ENCODE measurements around the gene ZSWIM6. TPM values are rescaled to one million over a fixed set of nuclear protein-coding genes. Genes with fewer than 3 reads are reported as not detected.

Gene ZSWIM6
- total and polyA plus RNA-seq, 12 donors: 2.1 to 10.3 (median 6.7) TPM

DNA sequence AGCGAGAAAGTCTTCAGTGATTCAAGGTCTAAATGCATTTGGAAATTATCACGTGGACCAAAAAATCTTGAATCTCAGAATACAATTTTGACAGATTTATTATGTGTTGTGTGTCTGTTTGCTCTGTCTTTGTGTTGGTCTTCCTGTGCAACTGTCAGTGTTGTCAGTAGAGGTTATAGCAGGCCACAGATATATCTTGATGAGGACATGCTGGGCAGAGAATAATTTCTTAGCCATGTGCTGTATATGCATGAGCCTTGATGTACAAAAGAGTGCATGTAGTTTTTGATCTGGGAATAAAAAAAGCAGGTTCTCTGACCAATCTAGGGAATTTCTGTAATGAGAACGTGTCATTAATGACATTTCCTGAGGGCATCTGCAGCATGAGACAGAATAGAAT, 57.6 kb downstream of the ZSWIM6 start:
- no peaks in the 10 kb centered on the region for H3K27me3 ChIP-seq
- intact Hi-C loops (cut with DNase I): loop anchor here in 1 of 10 donors (10.0 kb wide), 1 partner anchor 45 kb away; no protein-coding TSS in a partner anchor
- H3K27ac ChIP-seq: no peak overlapping the region
- no peaks in the 10 kb centered on the region for H3K36me3 ChIP-seq
- H3K4me3 ChIP-seq: no peak overlapping the region
- 57 to 82% methylated on average over 3 of the region's 3 CpGs for WGBS, 2 donors
- DNase-seq: no peak
- ATAC-seq: no peak
- TF ChIP-seq, protein P1, sequence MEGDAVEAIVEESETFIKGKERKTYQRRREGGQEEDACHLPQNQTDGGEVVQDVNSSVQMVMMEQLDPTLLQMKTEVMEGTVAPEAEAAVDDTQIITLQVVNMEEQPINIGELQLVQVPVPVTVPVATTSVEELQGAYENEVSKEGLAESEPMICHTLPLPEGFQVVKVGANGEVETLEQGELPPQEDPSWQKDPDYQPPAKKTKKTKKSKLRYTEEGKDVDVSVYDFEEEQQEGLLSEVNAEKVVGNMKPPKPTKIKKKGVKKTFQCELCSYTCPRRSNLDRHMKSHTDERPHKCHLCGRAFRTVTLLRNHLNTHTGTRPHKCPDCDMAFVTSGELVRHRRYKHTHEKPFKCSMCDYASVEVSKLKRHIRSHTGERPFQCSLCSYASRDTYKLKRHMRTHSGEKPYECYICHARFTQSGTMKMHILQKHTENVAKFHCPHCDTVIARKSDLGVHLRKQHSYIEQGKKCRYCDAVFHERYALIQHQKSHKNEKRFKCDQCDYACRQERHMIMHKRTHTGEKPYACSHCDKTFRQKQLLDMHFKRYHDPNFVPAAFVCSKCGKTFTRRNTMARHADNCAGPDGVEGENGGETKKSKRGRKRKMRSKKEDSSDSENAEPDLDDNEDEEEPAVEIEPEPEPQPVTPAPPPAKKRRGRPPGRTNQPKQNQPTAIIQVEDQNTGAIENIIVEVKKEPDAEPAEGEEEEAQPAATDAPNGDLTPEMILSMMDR (IDR thresholded peaks at IDR 0.05): no peak
- no peaks in the 10 kb centered on the region for H3K9me3 ChIP-seq
- H3K4me1 ChIP-seq: peaks cover 0 to 23% (median 16%) of the 10 kb centered on the region in 9 donors

DNA sequence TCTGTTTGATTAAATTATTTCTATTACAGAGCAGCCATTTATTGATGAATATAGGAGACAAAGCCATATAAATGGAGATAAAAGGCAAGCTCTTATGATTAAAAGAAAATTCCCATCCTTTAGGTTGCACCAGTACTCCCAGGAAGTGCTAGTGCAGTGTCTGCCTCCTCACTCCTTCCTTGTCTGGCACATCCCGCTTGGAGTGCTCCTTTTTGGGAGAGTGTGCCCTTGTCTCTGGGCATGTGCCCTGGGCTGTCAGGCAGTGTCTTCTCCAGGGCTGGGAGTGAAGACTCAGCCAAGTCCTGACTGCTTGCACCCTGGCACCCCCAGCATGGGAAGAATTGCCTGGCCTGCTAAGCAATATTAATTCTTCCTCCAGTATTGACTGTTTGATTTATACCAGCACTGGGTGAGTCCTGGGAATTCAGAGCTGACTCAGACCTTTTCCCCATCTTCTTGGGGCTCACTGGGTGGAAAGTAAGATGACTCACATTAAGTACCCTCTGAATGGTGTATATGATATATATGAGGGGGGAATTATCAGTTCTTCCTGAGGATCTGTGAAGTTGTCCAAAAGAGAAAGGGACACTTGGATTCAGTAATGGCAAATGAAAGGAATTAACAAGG, 62.1 kb downstream of the ZSWIM6 start:
- ATAC-seq (peak in 2 of 8 donors; percentile 37 to 59), DNase-seq (no peak)
- H3K4me3 ChIP-seq: no peak overlapping the region
- H3K9me3 ChIP-seq: no peaks in the 10 kb centered on the region
- H3K36me3 ChIP-seq: no peaks in the 10 kb centered on the region
- 79 to 89% methylated on average over 1 of the region's 1 CpG for WGBS, 2 donors
- intact Hi-C loops (cut with DNase I): loop anchor here in 1 of 10 donors (10.0 kb wide), 1 partner anchor 49 kb away; no protein-coding TSS in a partner anchor
- H3K4me1 ChIP-seq: peaks cover 0 to 17% (median 7%) of the 10 kb centered on the region in 9 donors
- TF ChIP-seq, protein P1 (IDR thresholded peaks at IDR 0.05): no peak
- no peak overlapping the region for H3K27ac ChIP-seq
- H3K27me3 ChIP-seq: no peaks in the 10 kb centered on the region

GRCh38 chr5:61394793-61395192, 62.7 kb downstream of the ZSWIM6 start:
- no peak overlapping the region for H3K27ac ChIP-seq
- H3K9me3 ChIP-seq: no peaks in the 10 kb centered on the region
- ATAC-seq (no peak), DNase-seq (no peak)
- H3K4me1 ChIP-seq: peaks cover 0 to 18% (median 2%) of the 10 kb centered on the region in 9 donors
- WGBS, 2 donors: 86 to 92% methylated on average over 2 of the region's 2 CpGs
- TF ChIP-seq, protein P1 (IDR thresholded peaks at IDR 0.05): no peak
- H3K4me3 ChIP-seq: no peak overlapping the region
- H3K27me3 ChIP-seq: no peaks in the 10 kb centered on the region
- intact Hi-C loops (cut with DNase I): loop anchor here in 2 of 10 donors (5.0 to 10.0 kb wide), 2 partner anchors 47 to 50 kb away; no protein-coding TSS in a partner anchor
- H3K36me3 ChIP-seq: no peaks in the 10 kb centered on the region

DNA sequence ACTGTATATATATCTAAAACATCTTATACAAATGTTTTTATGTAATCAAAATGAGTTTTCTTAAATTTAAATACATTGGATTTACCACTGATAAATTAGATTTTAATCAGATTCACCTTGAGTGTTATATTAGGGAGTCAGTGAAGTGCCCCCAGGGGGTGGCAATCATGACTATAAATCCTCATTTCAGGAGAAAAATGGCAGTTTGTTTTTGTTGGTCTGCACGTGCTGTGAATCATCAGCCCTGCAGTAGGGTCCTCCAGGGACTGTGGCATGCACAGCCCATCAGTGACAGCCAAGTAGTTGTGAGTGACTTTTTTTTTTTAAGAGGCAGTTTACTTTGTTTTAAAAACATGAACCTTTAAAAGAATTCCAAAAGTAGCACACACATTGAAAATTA, 65.2 kb downstream of the ZSWIM6 start:
- intact Hi-C loops (cut with DNase I): loop anchor here in 2 of 10 donors (5.0 to 10.0 kb wide), 2 partner anchors 50 to 52 kb away; no protein-coding TSS in a partner anchor
- WGBS, 2 donors: 44 to 70% methylated on average over 1 of the region's 1 CpG
- Histone ChIP-seq H3K36me3 (no peaks in the 10 kb centered on the region), H3K27ac (no peak overlapping the region), H3K27me3 (no peaks in the 10 kb centered on the region), H3K9me3 (no peaks in the 10 kb centered on the region), H3K4me1 (peaks cover 0 to 42% (median 13%) of the 10 kb centered on the region in 9 donors), H3K4me3 (no peak overlapping the region)
- ATAC-seq: no peak
- DNase-seq: no peak
- TF ChIP-seq, protein P1 (IDR thresholded peaks at IDR 0.05): no peak

Measured in heart right ventricle (tissue), 16 donors.